ENCODE data around the gene GSTT2B.
"Not testable (repeated sequence)": the region's sequence is repeated elsewhere in the genome, so short reads cannot be mapped to it uniquely, and the experiment has no call there.

GSTT2B gene

DNA sequence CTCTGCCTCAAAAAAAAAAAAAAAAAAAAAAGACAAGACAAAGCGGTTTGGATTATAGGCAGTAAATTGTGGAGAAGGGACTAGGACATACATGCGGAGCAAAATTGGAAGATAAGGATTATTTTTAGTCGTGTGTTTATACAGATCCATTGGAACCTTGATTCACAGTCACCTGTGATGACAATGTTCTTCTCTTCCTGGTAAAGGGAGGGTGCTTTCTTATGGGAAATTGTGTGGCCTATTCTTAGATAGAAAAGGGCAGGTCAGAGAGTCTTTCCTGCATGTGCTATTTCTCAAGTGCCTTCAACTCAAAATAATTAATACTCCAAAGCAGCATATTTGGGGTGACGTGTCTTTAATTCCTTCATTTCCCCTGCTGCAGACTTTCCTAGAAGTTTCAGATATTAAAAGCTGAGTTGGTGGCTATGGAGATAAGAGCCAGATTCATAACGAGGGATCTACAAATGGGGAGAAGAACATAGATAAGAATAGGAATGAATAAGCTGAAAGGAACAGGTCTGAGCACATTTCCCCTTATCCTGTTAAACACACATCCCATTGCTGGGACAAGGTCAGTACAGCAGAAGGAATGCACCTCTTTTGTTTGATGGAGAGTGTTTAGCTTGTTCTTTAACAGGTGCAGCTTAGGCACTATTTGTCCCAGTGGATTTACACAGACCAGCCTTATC lies 22.5 kb downstream of the GSTT2B start:
- DNase-seq, result no peak

DNA sequence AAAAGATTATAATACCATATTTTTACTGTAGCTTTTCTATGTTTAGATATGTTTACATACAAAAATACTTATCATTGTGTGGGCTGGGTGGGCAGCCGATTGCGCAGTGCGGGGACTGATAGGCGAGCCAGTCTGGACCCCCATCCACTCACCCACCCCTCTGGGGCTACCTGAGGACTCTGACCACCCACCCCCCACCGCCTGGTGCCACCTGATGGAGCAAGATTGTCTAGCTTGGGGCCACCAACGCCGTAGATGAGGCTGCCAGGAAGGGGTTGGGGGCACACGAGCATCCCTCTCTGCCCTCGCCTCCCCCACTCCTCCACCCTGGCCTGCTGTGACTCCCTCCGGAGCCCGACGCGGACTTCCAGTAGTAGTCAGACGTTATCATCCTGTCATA lies 34.4 kb downstream of the GSTT2B start:
- DNase-seq, result no peak

DNA sequence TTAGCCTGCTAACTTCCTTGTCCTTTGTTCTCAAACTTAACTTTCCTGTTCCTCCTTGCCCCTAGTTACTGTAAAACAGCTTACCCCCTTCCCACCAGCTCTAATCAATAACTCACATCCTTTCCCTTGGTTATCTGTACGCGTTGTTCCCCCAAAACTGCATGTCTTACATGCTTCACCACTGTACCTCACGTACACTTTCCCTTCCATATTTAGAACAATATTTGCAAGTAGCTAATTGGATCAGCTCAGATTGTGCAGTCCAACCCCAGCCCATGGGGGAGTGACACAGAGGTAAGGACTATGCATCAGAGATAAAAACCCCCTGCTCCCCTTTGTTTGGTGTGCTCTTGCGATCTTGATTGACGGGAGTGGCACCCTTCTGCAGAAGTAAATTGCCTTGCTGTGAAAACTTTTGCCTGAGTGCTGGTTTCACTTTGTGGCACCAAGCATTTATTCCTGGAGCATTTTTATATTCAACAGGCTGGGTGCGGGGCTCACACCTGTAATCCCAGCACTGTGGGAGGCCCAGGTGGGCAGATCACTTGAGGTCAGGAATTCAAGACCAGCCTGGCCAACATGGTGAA lies 35.9 kb downstream of the GSTT2B start:
- no peak for DNase-seq

DNA sequence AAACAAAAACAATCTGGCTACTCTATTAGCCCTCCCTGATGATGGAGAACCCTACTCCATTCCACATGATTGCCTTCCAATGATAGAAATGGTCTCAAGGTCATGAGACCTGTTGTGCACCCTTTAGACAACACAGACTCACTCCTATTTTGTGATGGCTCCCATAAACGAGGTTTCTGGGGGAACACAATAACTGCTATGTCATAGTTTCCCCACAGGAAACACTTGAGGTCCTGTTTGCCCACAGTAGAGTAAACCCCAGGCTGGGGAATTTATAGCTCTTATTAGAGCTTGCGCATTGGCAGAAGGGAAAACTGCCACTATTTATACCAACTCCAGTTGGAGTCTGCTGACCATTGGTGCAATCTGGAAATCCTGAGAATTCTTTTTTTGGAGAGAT lies 38.1 kb downstream of the GSTT2B start:
- no peak for DNase-seq

DNA sequence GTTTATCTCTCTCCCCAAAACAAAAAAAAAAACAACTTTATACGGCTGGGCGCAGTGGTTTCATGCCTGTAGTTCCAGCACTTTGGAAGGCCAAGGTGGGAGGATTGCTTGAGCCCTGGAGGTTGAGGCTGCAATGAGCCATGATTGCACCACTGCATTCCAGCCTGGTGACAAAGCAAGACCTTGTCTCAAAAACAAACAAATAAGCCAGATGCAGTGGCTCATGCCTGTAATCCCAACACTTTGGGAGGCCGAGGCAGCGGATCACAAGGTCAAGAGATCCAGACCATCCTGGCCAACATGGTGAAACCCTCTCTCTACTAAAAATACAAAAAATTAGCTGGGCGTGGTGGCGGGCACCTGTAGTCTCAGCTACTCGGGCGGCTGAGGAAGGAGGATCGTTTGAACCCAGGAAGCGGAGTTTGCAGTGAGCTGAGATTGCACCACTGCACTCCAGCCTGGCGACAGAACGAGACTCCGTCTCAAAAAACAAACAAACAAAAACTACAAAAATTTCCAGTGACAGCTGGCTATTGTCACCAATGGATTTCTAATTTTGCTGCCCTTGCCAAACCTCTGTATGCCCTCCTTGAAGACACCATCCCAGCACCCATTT lies 39.3 kb downstream of the GSTT2B start:
- not testable (repeated sequence) for DNase-seq

DNA sequence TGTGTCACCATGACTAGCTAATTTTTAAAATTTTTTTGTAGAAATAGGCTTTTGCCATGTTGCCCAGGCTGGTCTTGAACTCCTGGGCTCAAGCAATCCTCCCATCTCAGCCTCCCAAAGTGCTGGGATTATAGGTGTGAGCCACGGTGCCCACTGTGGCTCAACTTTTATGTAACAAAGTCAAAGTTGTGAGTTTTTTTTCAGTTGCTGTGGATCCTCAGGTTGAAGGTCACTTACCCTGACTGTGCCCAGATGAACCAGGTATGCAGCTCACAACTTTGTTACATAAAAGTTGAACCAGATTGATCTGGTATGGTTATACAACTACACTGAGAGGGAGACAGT lies 40.8 kb downstream of the GSTT2B start:
- not testable (repeated sequence) for DNase-seq

DNA sequence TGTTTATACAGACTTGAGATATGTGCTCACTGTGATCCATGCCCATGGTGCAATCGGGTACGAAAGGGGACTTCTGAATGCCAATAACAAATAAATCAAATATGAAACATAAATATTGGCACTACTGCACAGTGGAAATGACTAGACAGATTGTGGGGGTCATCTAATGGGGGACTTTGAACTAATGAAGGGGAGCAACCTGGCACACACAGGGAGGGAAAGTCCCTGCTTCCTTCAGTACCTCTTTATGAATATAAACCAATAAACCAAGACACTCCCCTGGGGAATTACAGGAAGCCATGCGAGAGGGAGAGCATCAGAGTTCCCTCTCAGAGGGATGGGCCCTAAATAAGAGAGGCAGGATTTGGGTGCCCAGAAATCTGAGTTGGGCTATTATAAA lies 45.7 kb downstream of the GSTT2B start:
- DNase-seq, result no peak

DNA sequence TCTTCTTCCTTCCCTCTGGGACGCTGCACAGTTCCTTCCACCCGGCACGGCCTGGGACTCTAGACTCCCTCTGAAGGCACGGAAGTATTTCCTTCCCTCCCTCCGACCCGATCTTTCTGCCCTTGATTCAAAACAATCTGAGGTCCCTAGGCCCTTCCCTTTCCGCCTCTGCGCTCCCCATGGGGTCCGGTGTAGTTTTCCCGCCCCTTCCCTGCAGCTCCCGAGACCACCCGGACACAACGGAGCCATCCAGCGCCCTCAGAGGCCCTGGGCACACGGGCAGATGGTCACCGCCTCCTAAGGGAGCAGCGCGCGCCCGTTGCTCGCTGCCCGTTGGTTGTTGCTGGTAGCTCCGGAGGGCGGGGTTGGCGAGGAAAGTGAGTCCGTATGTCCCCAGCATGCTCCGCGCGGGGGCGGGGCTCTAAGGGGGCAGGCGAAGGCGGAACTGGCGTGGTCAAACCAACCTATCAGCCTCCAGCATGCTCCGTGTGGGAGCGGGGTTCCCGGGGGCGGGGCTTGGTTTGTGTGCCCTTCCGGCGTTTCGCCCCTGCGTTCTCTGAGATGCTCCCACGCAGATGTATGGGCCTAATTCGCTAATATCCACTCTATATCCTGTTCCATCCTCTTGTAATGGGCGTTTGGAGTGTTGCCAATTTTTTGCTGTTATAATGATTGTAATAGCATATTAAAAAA lies 47.2 kb downstream of the GSTT2B start:
- peak; percentile 100 for DNase-seq

DNA sequence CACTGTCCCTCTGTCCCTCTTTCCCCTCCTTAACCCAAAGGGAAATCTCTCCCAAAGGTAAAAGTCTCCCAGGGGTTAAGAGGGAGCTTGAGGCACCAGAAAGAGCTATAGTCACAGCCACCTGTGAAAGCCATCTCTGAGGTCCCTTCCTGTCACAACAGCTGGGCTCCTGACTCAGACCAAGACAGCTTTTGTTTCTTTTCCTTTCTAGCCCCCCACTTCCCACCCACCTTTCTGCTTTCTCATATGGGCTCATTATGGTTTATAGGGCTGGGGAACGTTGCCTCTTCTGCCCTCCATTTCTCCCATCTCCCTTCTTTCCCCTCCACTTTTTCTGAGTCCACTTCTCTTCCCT lies 47.7 kb downstream of the GSTT2B start:
- peak; percentile 27 for DNase-seq

DNA sequence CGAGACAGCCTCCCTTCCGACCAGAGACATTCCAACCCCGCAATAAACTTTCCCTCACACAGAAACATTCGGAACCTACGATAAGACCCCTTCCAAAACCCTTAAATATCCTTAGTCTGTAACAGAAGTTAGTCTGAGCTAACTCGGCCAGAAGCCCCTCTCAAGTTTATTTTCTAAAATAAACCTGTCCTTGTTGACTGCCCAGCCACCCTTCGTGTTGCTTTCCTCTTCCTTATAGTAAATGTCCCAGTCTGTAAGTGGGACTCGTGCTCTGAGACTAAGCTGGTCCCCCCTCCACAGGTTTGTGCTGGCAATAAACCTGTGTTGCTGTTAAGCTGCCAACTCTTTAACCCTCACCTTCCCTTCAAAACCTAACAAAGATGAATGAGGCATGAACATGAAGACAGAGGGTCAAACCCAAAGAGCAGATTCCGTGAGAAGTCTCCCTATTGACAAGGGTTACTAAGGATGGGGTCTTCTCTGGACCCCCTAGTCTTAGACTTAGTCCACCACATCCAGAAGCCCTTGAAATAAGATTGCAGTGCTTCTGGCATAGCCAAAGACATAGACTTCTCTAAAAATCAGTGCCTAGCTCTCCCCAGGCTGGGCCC lies 48.6 kb downstream of the GSTT2B start:
- DNase-seq, result no peak

DNA sequence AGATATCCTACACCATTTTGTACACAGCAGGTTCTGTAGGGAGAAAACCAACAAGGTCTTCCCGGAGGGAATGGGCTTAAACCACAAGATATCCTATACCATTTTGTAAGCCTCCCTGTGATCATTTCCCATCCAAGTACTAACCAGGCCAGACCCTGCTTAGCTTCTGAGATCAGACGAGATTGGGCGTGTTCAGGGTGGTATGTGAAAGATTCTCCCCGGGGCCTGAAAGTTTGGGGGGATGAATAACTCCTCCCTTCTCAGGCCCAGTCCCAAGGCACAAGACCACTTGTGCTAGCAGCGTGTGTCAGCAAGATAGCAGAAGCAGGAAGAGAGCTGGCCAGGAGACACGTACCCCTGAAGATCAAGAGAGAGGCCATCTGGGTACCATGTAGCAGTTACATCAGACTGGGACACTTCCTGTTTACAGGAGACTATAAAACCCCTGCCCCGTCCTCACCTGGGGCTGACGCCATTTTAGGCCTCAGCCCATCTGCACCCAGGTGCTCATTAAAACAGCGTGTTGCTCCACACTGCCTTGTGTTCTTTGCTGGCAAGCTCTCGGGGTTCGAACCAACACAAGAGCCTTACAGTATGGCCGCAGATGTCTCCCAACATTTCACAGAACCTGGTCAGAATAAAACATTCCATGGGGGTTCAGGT lies 49.5 kb downstream of the GSTT2B start:
- DNase-seq, result no peak

DNA sequence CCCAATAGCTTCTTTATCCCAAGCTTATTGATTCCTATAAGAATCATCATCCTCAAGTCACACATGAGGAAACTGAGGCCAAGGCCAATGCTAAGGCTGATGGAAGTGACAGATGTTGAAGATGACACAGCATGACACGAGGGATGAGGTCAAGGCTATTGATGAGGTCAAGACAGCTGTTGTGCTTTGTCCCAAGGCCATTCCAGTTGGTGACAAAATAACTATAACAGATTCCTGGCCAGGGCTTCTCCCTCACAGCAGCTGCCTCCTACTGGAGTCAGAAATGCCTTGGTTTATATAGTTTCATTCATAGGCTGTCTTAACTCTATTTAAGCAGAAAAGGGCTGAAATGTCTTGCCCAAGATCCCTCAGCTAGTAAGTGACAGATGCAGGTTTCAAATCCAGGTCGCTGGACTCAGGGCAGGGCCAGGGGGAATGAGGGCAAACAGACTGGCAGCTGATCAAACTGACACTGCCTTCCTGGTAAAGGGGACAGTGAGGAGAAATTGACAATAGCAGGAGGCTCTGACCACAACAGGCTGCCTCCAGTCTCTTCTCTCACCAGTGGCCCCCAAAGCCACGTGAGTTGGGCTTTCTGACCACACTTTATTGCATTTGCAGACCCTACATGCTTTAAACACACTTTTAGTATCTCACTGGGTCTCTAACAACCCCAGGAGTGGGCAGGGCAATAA lies 50.4 kb downstream of the GSTT2B start:
- DNase-seq, result no peak

DNA sequence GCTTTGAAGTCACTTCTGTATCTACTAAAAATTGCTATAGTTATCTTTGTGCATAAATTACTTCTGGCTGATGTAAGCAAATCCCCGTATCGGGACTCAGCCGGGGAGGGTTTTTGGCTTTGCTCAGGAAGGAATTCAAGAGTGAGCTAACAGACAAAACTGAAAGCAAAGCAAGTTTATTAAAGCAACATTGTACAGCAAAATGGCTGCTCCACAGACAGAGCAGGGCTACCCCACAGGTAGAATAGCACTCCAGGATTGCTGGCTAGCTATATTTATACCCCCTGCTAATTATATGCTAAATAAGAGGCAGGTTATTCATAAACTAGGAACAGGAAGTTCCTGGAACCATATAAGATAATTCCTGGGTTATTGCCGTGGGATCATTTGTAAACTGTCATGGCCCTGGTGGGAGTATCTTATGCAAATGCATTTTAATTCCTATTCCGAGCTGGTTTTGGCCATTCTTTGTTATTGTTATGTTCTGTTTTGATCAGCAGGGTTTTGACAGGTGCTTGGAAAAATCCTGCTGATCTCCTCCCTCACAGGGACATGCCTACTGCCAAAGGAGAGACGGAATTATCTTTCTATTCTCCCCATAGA lies 51.6 kb downstream of the GSTT2B start:
- DNase-seq, result no peak

DNA sequence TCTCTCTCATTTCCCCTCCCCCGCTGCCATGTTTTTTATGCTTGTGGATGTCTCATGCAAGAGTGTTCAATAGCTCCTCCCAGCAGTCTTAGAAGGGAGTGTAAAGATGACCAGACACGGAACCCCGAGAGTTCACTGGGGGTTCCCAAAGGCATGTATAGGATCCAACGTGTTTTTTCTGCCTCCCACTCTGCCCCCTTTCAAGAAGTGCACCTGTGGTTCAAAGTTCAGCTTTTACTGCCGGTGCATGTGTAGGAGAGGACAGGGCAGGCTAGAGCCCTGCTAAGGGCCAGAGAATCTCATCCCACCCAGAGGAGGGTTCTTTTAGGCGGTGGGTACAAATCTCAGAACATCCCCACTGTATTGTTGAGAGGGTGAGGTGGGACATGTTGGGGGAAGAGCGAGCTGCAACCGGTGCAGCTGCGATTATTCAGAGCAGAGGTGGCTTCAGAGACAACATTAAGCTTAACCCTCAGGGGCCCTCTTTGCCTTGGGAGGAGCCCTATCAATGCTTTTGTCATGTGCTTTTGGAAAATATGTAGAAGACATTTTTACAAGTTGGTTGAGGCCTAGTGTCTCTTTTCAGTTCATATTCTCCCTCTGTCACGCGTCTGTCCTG lies 52.3 kb downstream of the GSTT2B start:
- no peak for DNase-seq

DNA sequence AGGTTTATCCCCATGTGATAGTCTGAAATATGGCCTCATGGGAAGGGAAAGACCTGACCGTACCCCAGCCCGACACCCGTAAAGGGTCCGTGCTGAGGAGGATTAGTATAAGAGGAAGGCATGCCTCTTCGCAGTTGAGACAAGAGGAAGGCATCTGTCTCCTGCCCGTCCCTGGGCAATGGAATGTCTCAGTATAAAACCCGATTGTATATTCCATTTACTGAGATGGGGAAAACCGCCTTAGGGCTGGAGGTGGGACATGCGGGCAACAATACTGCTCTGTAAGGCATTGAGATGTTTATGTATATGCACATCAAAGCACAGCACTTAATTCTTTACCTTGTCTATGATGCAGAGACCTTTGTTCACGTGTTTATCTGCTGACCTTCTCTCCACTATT lies 53.6 kb downstream of the GSTT2B start:
- not testable (repeated sequence) for DNase-seq

Measured in stimulated activated CD4-positive, alpha-beta T cell treated with anti-CD3 and anti-CD28 coated beads, Interleukin-4, amount 100 ng/mL, for 24 hours (primary cell).